ENCODE measurements around the gene COL27A1.

DNA sequence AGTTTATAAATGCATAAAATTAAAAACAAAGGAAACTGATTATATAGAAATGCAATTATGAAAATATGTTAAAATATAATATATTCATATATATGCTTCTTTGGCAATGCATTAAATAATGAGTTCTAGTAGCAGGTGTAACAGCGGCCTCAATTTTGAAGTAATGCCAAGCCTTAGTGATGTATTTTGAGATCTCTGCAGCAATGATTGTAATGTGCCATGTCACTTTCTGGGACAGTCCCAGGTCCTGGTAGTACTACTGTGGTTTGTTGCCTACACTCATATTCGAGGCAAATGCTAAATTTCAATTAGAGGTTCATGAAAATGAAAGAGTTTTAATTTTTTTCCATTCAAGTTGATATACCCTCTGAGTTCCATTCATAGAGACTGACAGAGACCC, 91.7 kb downstream of the COL27A1 start:
- no peak for TF ChIP-seq EP300 (IDR thresholded peaks at IDR 0.05)
- TF ChIP-seq, protein P1, sequence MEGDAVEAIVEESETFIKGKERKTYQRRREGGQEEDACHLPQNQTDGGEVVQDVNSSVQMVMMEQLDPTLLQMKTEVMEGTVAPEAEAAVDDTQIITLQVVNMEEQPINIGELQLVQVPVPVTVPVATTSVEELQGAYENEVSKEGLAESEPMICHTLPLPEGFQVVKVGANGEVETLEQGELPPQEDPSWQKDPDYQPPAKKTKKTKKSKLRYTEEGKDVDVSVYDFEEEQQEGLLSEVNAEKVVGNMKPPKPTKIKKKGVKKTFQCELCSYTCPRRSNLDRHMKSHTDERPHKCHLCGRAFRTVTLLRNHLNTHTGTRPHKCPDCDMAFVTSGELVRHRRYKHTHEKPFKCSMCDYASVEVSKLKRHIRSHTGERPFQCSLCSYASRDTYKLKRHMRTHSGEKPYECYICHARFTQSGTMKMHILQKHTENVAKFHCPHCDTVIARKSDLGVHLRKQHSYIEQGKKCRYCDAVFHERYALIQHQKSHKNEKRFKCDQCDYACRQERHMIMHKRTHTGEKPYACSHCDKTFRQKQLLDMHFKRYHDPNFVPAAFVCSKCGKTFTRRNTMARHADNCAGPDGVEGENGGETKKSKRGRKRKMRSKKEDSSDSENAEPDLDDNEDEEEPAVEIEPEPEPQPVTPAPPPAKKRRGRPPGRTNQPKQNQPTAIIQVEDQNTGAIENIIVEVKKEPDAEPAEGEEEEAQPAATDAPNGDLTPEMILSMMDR (IDR thresholded peaks at IDR 0.05) = no peak
- TF ChIP-seq POLR2AphosphoS5 (IDR thresholded peaks at IDR 0.05) = no peak
- TF ChIP-seq POLR2A (IDR thresholded peaks at IDR 0.05) = no peak
